GM23338 (cell line): ENCODE measurements around the gene CD2. TPM values are rescaled to one million over a fixed set of nuclear protein-coding genes. Genes with fewer than 3 reads are reported as not detected.

Experiments used
- ATAC-seq: fragments of 200-7000 bp; cut with Tn5 transposase; 3 replicates; pipeline ENCODE4 v1.9.1; 2020
- DNase-seq: peaks from one replicate; pipeline ENCODE4 v3.0.0-alpha.2; 2015; ENCODE audit warnings: low spot score
- H2AFZ ChIP-seq: fragments of 200-600 bp; sonication (generic); 2 replicates; pipeline ENCODE4 v1.8.0; 2016; ENCODE audit warnings: antibody characterized with exemption, mild to moderate bottlenecking, moderate library complexity
- H3F3A ChIP-seq: fragments of 200-600 bp; sonication (generic); replicated peaks from 2 replicates; pipeline ENCODE4 v1.8.0; 2017; ENCODE audit warnings: antibody characterized with exemption, mixed run types, low read depth
- H3K27ac ChIP-seq: fragments of 200-600 bp; sonication (generic); 2 replicates; pipeline ENCODE4 v1.6.1; 2016; ENCODE audit warnings: low read depth
- H3K27me3 ChIP-seq: fragments of 200-600 bp; sonication (generic); 2 replicates; pipeline ENCODE4 v1.8.0; 2016; ENCODE audit warnings: mild to moderate bottlenecking, mixed run types, moderate library complexity; ENCODE audit not compliant: insufficient read depth
- H3K36me3 ChIP-seq: fragments of 200-600 bp; sonication (generic); 2 replicates; pipeline ENCODE4 v1.8.0; 2016; ENCODE audit warnings: mild to moderate bottlenecking; ENCODE audit not compliant: insufficient read depth
- H3K4me1 ChIP-seq: fragments of 200-600 bp; sonication (generic); 2 replicates; pipeline ENCODE4 v1.8.0; 2016; ENCODE audit warnings: mild to moderate bottlenecking, moderate library complexity; ENCODE audit not compliant: insufficient read depth
- H3K4me2 ChIP-seq: fragments of 200-600 bp; sonication (generic); 2 replicates; pipeline ENCODE4 v1.7.1; 2017; ENCODE audit warnings: mixed run types
- H3K4me3 ChIP-seq: fragments of 200-600 bp; sonication (generic); 2 replicates; pipeline ENCODE4 v1.6.1; 2016; ENCODE audit warnings: mixed run types
- H3K79me2 ChIP-seq: fragments of 200-600 bp; sonication (generic); replicated peaks from 2 replicates; pipeline ENCODE4 v1.8.0; 2017; ENCODE audit warnings: mild to moderate bottlenecking; ENCODE audit not compliant: insufficient read depth
- H3K9me2 ChIP-seq: fragments of 200-600 bp; sonication (generic); 2 replicates; pipeline ENCODE4 v1.8.0; 2017; ENCODE audit not compliant: insufficient read depth
- H4K20me1 ChIP-seq: fragments of 200-600 bp; sonication (generic); replicated peaks from 2 replicates; pipeline ENCODE4 v1.8.0; 2017; ENCODE audit warnings: mild to moderate bottlenecking; ENCODE audit not compliant: insufficient read depth
- H3K27ac Mint-ChIP-seq: 2 replicates; pipeline ENCODE4 v1.8.0; 2020; ENCODE audit warnings: inconsistent platforms, mild to moderate bottlenecking, moderate library complexity, mixed read lengths
- H3K27me3 Mint-ChIP-seq: 3 replicates; pipeline ENCODE4 v1.8.0; 2022; ENCODE audit warnings: low read depth, mild to moderate bottlenecking, moderate library complexity, mixed read lengths, inconsistent platforms; ENCODE audit not compliant: insufficient read depth, poor library complexity
- H3K36me3 Mint-ChIP-seq: 3 replicates; pipeline ENCODE4 v1.8.0; 2021; ENCODE audit warnings: low read depth, mild to moderate bottlenecking, inconsistent platforms, moderate library complexity, mixed read lengths
- H3K4me1 Mint-ChIP-seq: 3 replicates; pipeline ENCODE4 v1.8.0; 2020; ENCODE audit warnings: mild to moderate bottlenecking, inconsistent platforms, mixed read lengths
- H3K4me3 Mint-ChIP-seq: 3 replicates; pipeline ENCODE4 v1.8.0; 2021; ENCODE audit warnings: moderate library complexity, mild to moderate bottlenecking, inconsistent platforms, mixed read lengths
- H3K9me3 Mint-ChIP-seq: 3 replicates; pipeline ENCODE4 v1.8.0; 2020; ENCODE audit warnings: moderate library complexity, mild to moderate bottlenecking, inconsistent platforms, mixed read lengths
- EZH2 ChIP-seq: fragments of 200-600 bp; sonication (generic); IDR thresholded peaks from one replicate; pipeline ENCODE4 v1.8.0; 2017; ENCODE audit warnings: antibody characterized with exemption, mild to moderate bottlenecking, low read depth; ENCODE audit not compliant: unreplicated experiment
- JUNB ChIP-seq: IDR thresholded peaks from one replicate; pipeline ENCODE4 v1.6.1; 2016; ENCODE audit warnings: antibody characterized with exemption; ENCODE audit not compliant: unreplicated experiment
- NANOG ChIP-seq: IDR thresholded peaks from 2 replicates; pipeline ENCODE4 v1.6.1; 2016; ENCODE audit warnings: antibody characterized with exemption, borderline replicate concordance
- POLR2AphosphoS5 ChIP-seq: IDR thresholded peaks from 2 replicates; pipeline ENCODE4 v1.6.1; 2016; ENCODE audit warnings: antibody characterized with exemption, low read depth
- REST ChIP-seq: IDR thresholded peaks from one replicate; pipeline ENCODE4 v1.6.1; 2018; ENCODE audit warnings: antibody characterized with exemption; ENCODE audit not compliant: unreplicated experiment
- STAT1 ChIP-seq: IDR thresholded peaks from one replicate; pipeline ENCODE4 v1.6.1; 2016; ENCODE audit warnings: antibody characterized with exemption; ENCODE audit not compliant: unreplicated experiment
- ZNF114 ChIP-seq: fragments of 250-450 bp; sonication (Bioruptor Pico); IDR thresholded peaks from 2 replicates; pipeline ENCODE4 v1.5.0; 2020; ENCODE audit warnings: mild to moderate bottlenecking, moderate library complexity
- ZNF331 ChIP-seq: fragments of 250-450 bp; sonication (Bioruptor Pico); IDR thresholded peaks from 2 replicates; pipeline ENCODE4 v1.5.0; 2020; ENCODE audit warnings: low read depth, mild to moderate bottlenecking, moderate library complexity
- polyA plus RNA-seq: library from polyadenylated mRNA; unstranded; fragments of >200 nt; fragmentation: Nextera tagmentation; extraction: Ambion mirVana; gene quantifications from 2 replicates; pipeline ENCODE4 v1.2.1, GENCODE V29; 2016
- total RNA-seq: library from RNA; depleted of rRNA; stranded (reverse); fragments of >200 nt; shearing (Covaris generic); gene quantifications from 2 replicates; pipeline ENCODE4 v1.2.3, GENCODE V29; 2014
- TF ChIP-seq, protein P1 (sequence below), 2 experiments: fragments of 200-600 bp in 1 of 2; sonication (generic) in 1 of 2; conservative IDR thresholded peaks; 2 replicates each; pipeline versions ENCODE4 v1.5.1 to v1.6.1; 2016 to 2017; ENCODE audit warnings: antibody characterized with exemption in 2 of 2, low read depth in 2 of 2, mild to moderate bottlenecking in 2 of 2, moderate library complexity in 1 of 2
- TF ChIP-seq, protein P2 (sequence below): IDR thresholded peaks from 2 replicates; pipeline ENCODE4 v1.6.1; 2016; ENCODE audit warnings: antibody characterized with exemption

The CD2 gene
- total and polyA plus RNA-seq, 2 experiments from 2014 or later, result not detected

DNA sequence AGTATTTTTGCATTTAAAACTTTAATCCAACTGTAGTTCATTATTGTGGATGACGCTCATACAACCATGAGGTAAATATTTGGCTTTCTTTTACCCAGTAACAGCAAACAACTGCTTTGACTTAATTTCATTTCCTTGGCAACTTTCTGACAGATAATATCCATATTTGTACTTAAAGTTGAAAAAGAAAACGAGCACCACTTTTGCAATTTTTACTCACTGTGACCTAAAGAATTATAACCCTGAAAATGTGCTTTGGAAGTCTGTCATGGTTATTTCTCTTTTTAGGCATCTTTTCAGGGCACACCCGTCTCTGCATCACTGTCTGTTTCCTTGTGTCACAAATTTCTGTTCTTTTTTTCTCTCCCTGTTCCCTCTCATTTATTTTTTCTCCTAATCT lies 918 bp upstream of the CD2 start:
- Histone ChIP-seq H3F3A (no peaks in the 10 kb centered on the region), H3K4me3 (no peak overlapping the region), H3K4me2 (no peak overlapping the region), H4K20me1 (no peaks in the 10 kb centered on the region), H3K79me2 (no peaks in the 10 kb centered on the region), H3K4me1 (no peaks in the 10 kb centered on the region), H3K27me3 (no peaks in the 10 kb centered on the region), H3K36me3 (peaks cover 5% of the 10 kb centered on the region; the same call in 1 of the 2 replicates), H3K9me2 (no peaks in the 10 kb centered on the region), H3K27ac (no peak overlapping the region), H2AFZ (no peak overlapping the region)
- DNase-seq (no peak), ATAC-seq (no peak)
- Mint-ChIP-seq H3K27ac (no peak overlapping the region), H3K4me3 (no peak overlapping the region), H3K27me3 (no peaks in the 10 kb centered on the region), H3K36me3 (peaks cover 5% of the 10 kb centered on the region), H3K4me1 (no peaks in the 10 kb centered on the region), H3K9me3 (peaks cover 8% of the 10 kb centered on the region)
- no peak for TF ChIP-seq REST

DNA sequence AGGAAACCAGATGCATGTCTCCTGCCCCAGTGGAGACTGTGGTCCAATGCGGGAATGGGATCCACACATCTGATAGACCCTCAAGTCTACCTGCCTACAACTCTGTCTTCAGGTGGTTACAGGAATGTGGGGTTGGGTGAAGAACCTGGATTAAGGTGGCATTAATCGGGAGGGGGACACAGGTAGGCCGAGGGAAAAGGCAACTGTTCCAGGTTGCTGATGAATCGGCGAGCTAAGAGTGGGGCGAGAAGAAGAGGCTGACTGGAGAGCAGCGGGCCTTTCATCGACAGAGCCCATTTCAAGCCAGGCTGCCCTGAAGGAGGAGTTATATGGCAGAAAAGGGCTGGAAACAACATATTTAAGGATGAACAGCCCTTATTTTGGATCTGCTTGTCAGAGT lies 836 bp downstream of the CD2 start:
- no peak for DNase-seq
- H3K79me2 ChIP-seq, result no peaks in the 10 kb centered on the region
- no peaks in the 10 kb centered on the region for H3F3A ChIP-seq
- Mint-ChIP-seq H3K36me3 (no peaks in the 10 kb centered on the region), H3K27me3 (no peaks in the 10 kb centered on the region), H3K4me3 (no peak overlapping the region), H3K9me3 (no peaks in the 10 kb centered on the region), H3K4me1 (no peaks in the 10 kb centered on the region), H3K27ac (no peak overlapping the region; the same call in 1 of the 2 replicates)
- H3K4me2 ChIP-seq, result no peak overlapping the region
- no peak overlapping the region for H2AFZ ChIP-seq
- H3K4me3 ChIP-seq, result no peak overlapping the region
- no peak overlapping the region for H3K27ac ChIP-seq
- H3K27me3 ChIP-seq, result no peaks in the 10 kb centered on the region
- H3K36me3 ChIP-seq, result no peaks in the 10 kb centered on the region
- no peaks in the 10 kb centered on the region for H3K9me2 ChIP-seq
- ATAC-seq, result no peak
- H3K4me1 ChIP-seq, result no peaks in the 10 kb centered on the region
- H4K20me1 ChIP-seq, result no peaks in the 10 kb centered on the region
- TF ChIP-seq NANOG (no peak), ZNF114 (CRISPR knock-in tag) (no peak), ZNF331 (CRISPR knock-in tag) (no peak), POLR2AphosphoS5 (no peak), EZH2 (no peak), JUNB (no peak), STAT1 (no peak)
- TF ChIP-seq, protein P1, sequence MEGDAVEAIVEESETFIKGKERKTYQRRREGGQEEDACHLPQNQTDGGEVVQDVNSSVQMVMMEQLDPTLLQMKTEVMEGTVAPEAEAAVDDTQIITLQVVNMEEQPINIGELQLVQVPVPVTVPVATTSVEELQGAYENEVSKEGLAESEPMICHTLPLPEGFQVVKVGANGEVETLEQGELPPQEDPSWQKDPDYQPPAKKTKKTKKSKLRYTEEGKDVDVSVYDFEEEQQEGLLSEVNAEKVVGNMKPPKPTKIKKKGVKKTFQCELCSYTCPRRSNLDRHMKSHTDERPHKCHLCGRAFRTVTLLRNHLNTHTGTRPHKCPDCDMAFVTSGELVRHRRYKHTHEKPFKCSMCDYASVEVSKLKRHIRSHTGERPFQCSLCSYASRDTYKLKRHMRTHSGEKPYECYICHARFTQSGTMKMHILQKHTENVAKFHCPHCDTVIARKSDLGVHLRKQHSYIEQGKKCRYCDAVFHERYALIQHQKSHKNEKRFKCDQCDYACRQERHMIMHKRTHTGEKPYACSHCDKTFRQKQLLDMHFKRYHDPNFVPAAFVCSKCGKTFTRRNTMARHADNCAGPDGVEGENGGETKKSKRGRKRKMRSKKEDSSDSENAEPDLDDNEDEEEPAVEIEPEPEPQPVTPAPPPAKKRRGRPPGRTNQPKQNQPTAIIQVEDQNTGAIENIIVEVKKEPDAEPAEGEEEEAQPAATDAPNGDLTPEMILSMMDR (conservative IDR thresholded peaks at IDR 0.05; ENCODE audit: low read depth in 2 of 2), result no peak
- TF ChIP-seq, protein P2, sequence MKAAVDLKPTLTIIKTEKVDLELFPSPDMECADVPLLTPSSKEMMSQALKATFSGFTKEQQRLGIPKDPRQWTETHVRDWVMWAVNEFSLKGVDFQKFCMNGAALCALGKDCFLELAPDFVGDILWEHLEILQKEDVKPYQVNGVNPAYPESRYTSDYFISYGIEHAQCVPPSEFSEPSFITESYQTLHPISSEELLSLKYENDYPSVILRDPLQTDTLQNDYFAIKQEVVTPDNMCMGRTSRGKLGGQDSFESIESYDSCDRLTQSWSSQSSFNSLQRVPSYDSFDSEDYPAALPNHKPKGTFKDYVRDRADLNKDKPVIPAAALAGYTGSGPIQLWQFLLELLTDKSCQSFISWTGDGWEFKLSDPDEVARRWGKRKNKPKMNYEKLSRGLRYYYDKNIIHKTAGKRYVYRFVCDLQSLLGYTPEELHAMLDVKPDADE, result no peak
